A549 (cell line): ENCODE measurements around the gene DOK7.

Source experiments
- CTCF ChIP-seq: fragments of >200 bp; sonication (Bioruptor Twin); formaldehyde crosslinking; IDR thresholded peaks from 3 replicates; pipeline ENCODE4 v1.5.1; 2016
- KDM5A ChIP-seq: fragments of 200-600 bp; sonication (generic); IDR thresholded peaks from 2 replicates; pipeline ENCODE4 v1.6.1; 2016; ENCODE audit warnings: antibody characterized with exemption, mild to moderate bottlenecking
- POLR2A ChIP-seq: IDR thresholded peaks from 2 replicates; pipeline ENCODE4 v1.6.1; 2012; ENCODE audit warnings: mild to moderate bottlenecking, low read length
- RAD21 ChIP-seq, 2 experiments: fragments of >200 bp in 1 of 2; sonication (Bioruptor Twin) in 1 of 2; formaldehyde crosslinking in 1 of 2; IDR thresholded peaks in 1 of 2; conservative IDR thresholded peaks in 1 of 2; 2 replicates in 1 of 2; 3 replicates in 1 of 2; pipeline ENCODE4 v1.6.1; 2012 to 2018; ENCODE audit warnings: inconsistent platforms in 1 of 2
- RCOR1 ChIP-seq: fragments of 150-350 bp; IDR thresholded peaks from 2 replicates; pipeline ENCODE4 v1.6.1; 2014; ENCODE audit warnings: antibody characterized with exemption, low read length, low read depth
- RNF2 ChIP-seq: fragments of 200-600 bp; sonication (generic); IDR thresholded peaks from 2 replicates; pipeline ENCODE4 v1.6.1; 2016; ENCODE audit warnings: low read depth, mild to moderate bottlenecking, antibody characterized with exemption, moderate library complexity, borderline replicate concordance
- SMC3 ChIP-seq: fragments of >200 bp; sonication (Bioruptor Twin); formaldehyde crosslinking; IDR thresholded peaks from 3 replicates; pipeline ENCODE4 v1.6.1; 2018; ENCODE audit warnings: inconsistent platforms

DNA sequence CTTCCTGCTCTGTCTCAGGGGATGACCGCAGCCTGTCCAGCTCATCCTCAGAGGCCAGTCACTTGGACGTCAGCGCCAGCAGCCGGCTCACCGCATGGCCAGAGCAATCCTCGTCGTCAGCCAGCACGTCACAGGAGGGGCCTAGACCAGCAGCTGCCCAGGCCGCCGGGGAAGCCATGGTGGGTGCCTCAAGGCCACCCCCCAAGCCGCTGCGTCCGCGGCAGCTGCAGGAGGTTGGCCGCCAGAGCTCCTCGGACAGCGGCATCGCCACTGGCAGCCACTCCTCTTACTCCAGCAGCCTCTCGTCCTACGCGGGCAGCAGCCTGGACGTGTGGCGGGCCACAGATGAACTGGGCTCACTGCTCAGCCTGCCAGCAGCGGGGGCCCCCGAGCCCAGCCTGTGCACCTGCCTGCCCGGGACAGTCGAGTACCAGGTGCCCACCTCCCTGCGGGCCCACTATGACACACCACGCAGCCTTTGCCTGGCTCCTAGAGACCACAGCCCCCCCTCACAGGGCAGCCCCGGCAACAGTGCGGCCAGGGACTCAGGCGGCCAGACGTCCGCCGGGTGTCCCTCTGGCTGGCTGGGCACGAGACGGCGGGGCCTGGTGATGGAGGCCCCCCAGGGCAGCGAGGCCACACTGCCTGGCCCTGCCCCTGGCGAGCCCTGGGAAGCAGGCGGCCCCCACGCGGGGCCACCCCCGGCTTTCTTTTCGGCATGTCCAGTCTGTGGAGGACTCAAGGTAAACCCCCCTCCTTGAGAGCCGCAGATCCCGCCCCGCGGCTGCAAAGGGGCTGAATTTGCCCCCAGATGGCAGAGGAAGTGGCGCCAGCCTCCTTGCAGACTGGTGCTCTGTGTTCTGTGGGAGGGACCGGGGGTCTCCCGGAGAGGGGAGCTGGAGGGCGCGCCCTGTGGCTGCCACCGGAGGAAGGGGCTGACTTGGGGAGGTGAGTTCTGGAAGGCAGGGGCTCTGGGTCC is 29.9 kb downstream of the DOK7 start:
- no peak for TF ChIP-seq SMC3
- TF ChIP-seq CTCF: no peak
- TF ChIP-seq KDM5A: no peak
- no peak for TF ChIP-seq RNF2
- no peak for TF ChIP-seq POLR2A
- no peak for TF ChIP-seq RAD21 (conservative IDR thresholded peaks at IDR 0.05 in 1 of 2, IDR thresholded peaks at IDR 0.05 in 1 of 2)
- TF ChIP-seq RCOR1: no peak
